HL-60 (cell line): Measurements from ENCODE around the gene PLA2G12A.

Experiments
- CTCF ChIP-seq: IDR thresholded peaks from one replicate; pipeline ENCODE4 v1.5.1; 2011; ENCODE audit warnings: low read length, control low read depth, inconsistent platforms; ENCODE audit not compliant: insufficient read depth
- POLR2AphosphoS5 ChIP-seq: IDR thresholded peaks from 2 replicates; pipeline ENCODE4 v1.6.1; 2012; ENCODE audit warnings: low read depth
- SPI1 ChIP-seq: IDR thresholded peaks from 2 replicates; pipeline ENCODE4 v1.6.1; 2012; ENCODE audit warnings: low read depth, mild to moderate bottlenecking, borderline replicate concordance
- TF ChIP-seq, protein P1 (sequence below): IDR thresholded peaks from 2 replicates; pipeline ENCODE4 v1.6.1; 2012; ENCODE audit warnings: low read depth; ENCODE audit not compliant: insufficient replicate concordance

- TF ChIP-seq CTCF (no peak), SPI1 (no peak), POLR2AphosphoS5 (no peak)
- TF ChIP-seq, protein P1, sequence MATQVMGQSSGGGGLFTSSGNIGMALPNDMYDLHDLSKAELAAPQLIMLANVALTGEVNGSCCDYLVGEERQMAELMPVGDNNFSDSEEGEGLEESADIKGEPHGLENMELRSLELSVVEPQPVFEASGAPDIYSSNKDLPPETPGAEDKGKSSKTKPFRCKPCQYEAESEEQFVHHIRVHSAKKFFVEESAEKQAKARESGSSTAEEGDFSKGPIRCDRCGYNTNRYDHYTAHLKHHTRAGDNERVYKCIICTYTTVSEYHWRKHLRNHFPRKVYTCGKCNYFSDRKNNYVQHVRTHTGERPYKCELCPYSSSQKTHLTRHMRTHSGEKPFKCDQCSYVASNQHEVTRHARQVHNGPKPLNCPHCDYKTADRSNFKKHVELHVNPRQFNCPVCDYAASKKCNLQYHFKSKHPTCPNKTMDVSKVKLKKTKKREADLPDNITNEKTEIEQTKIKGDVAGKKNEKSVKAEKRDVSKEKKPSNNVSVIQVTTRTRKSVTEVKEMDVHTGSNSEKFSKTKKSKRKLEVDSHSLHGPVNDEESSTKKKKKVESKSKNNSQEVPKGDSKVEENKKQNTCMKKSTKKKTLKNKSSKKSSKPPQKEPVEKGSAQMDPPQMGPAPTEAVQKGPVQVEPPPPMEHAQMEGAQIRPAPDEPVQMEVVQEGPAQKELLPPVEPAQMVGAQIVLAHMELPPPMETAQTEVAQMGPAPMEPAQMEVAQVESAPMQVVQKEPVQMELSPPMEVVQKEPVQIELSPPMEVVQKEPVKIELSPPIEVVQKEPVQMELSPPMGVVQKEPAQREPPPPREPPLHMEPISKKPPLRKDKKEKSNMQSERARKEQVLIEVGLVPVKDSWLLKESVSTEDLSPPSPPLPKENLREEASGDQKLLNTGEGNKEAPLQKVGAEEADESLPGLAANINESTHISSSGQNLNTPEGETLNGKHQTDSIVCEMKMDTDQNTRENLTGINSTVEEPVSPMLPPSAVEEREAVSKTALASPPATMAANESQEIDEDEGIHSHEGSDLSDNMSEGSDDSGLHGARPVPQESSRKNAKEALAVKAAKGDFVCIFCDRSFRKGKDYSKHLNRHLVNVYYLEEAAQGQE = no peak
Measured at GRCh38 chr4:109748114-109748513, 18.2 kb upstream of the PLA2G12A start.
